ENCODE results near the gene C19orf25.
"Not testable (repeated sequence)": the region's sequence is repeated elsewhere in the genome, so short reads cannot be mapped to it uniquely, and the experiment has no call there.

C19orf25 gene

GRCh38 chr19:1495051-1495798, 16.2 kb upstream of the C19orf25 start:
- DNase-seq: no peak

- no peak for DNase-seq
These were observed 15.2 kb upstream of the C19orf25 start for GRCh38 chr19:1494115-1494815.

GRCh38 chr19:1492474-1493006, 13.5 kb upstream of the C19orf25 start:
- DNase-seq: no peak

- no peak for DNase-seq
These were observed 12.8 kb upstream of the C19orf25 start for GRCh38 chr19:1491849-1492170.

- no peak for DNase-seq
These were observed 12.3 kb upstream of the C19orf25 start, which contains the start of gene REEP6 for GRCh38 chr19:1491114-1491848. Gene REEP6, plus strand, starts transcription at chr19:1491181. Its CDS starts 89 bp downstream, at chr19:1491270.

GRCh38 chr19:1490311-1491113, 11.5 kb upstream of the C19orf25 start, which contains the start of gene PCSK4:
Gene PCSK4, minus strand, starts transcription at chr19:1490350. Its CDS starts 4 bp downstream, at chr19:1490346.
- peak; percentile 99 for DNase-seq

GRCh38 chr19:1489463-1490310, 10.7 kb upstream of the C19orf25 start:
- no peak for DNase-seq

- DNase-seq: no peak
These were observed 9.2 kb upstream of the C19orf25 start for GRCh38 chr19:1488282-1488601.

- no peak for DNase-seq
These were observed 8.7 kb upstream of the C19orf25 start for GRCh38 chr19:1487576-1488281.

GRCh38 chr19:1486720-1487575, 7.9 kb upstream of the C19orf25 start:
- no peak for DNase-seq

GRCh38 chr19:1483979-1484428, 5.0 kb upstream of the C19orf25 start:
- DNase-seq: no peak

GRCh38 chr19:1483131-1483978, 4.3 kb upstream of the C19orf25 start:
- no peak for DNase-seq

GRCh38 chr19:1482361-1483130, 3.5 kb upstream of the C19orf25 start:
- DNase-seq: no peak

- DNase-seq: no peak
These were observed 2.9 kb upstream of the C19orf25 start for GRCh38 chr19:1481893-1482360.

- no peak for DNase-seq
These were observed 2.3 kb upstream of the C19orf25 start for GRCh38 chr19:1481224-1481892.

- not testable (repeated sequence) for DNase-seq
These were observed 2.0 kb downstream of the C19orf25 start for GRCh38 chr19:1477056-1477455.

GRCh38 chr19:1475751-1476437, 3.1 kb downstream of the C19orf25 start:
- no peak for DNase-seq
